Endothelial cell of umbilical vein (primary cell): ENCODE results near the gene LIAS. TPM values are rescaled to one million over a fixed set of nuclear protein-coding genes. Genes with fewer than 3 reads are reported as not detected.
"Not testable (repeated sequence)": the region's sequence is repeated elsewhere in the genome, so short reads cannot be mapped to it uniquely, and the experiment has no call there.

Experiments
- BruUV-seq: library from RNA; stranded (reverse); fragments of 400-500 nt; replicated peaks from 2 replicates; lab custom pipeline; 2021; lab: Mats Ljungman, UMichigan
- CTCF ChIA-PET: fragments of 300-600, 350-600 bp; sonication (Branson Sonifier 250); formaldehyde crosslinking; loops from one replicate; lab custom pipeline; 2021; ENCODE audit warnings: antibody characterized with exemption, inconsistent platforms; lab: Charles Lee
- POLR2A ChIA-PET: fragments of 300-600, 350-600 bp; sonication (Branson Sonifier 250); formaldehyde crosslinking; loops from one replicate; lab custom pipeline; 2021; ENCODE audit warnings: antibody characterized with exemption, inconsistent platforms; lab: Charles Lee
- DNase-seq: peaks from one replicate; pipeline ENCODE4 v3.0.0-alpha.2; 2011; ENCODE audit warnings: low read depth, low spot score
- FAIRE-seq: peaks from 2 replicates; lab custom pipeline; 2011; peaks lifted over from hg19 to GRCh38; lab: Jason Lieb, UNC
- H2AFZ ChIP-seq: 2 replicates; pipeline ENCODE4 v1.6.0; 2012; ENCODE audit warnings: low read depth, low read length, control low read depth, inconsistent platforms
- H3K27ac ChIP-seq: 2 replicates; pipeline ENCODE4 v1.5.1; 2011; ENCODE audit warnings: low read depth, mild to moderate bottlenecking, control low read depth, low read length, moderate library complexity; ENCODE audit not compliant: insufficient read depth
- H3K27me3 ChIP-seq, 2 experiments: 2 replicates each; pipeline versions ENCODE4 v1.6.0 to v1.6.1; 2011; ENCODE audit warnings: low read length in 2 of 2, mixed read lengths in 1 of 2; ENCODE audit not compliant: control insufficient read depth in 2 of 2, insufficient read depth in 2 of 2
- H3K36me3 ChIP-seq, 2 experiments: 2 replicates in 1 of 2; 3 replicates in 1 of 2; pipeline ENCODE4 v1.5.1; 2011; ENCODE audit warnings: low read length in 2 of 2, mild to moderate bottlenecking in 1 of 2, moderate library complexity in 1 of 2; ENCODE audit not compliant: control insufficient read depth in 2 of 2, insufficient read depth in 2 of 2; ENCODE audit errors: extremely low read depth in 1 of 2
- H3K4me1 ChIP-seq: 3 replicates; pipeline ENCODE4 v1.5.1; 2011; ENCODE audit warnings: mild to moderate bottlenecking, low read length; ENCODE audit not compliant: control insufficient read depth, insufficient read depth; ENCODE audit errors: extremely low read depth
- H3K4me2 ChIP-seq: 2 replicates; pipeline ENCODE4 v1.6.1; 2011; ENCODE audit warnings: low read length, control low read depth, mixed read lengths; ENCODE audit not compliant: insufficient read depth
- H3K4me3 ChIP-seq, 3 experiments: fragments of 200-600 bp in 1 of 3; sonication (generic), shearing (Covaris generic) in 1 of 3; replicated peaks in 1 of 3; 2 replicates each; pipeline ENCODE4 v1.5.1; 2011 to 2016; ENCODE audit warnings: control low read depth in 3 of 3, low read length in 3 of 3, mild to moderate bottlenecking in 2 of 3, inconsistent platforms in 1 of 3, low read depth in 1 of 3, moderate library complexity in 1 of 3; ENCODE audit not compliant: insufficient read depth in 1 of 3
- H3K79me2 ChIP-seq: 2 replicates; pipeline ENCODE4 v1.6.0; 2012; ENCODE audit warnings: low read length, inconsistent platforms; ENCODE audit not compliant: control insufficient read depth, insufficient read depth
- H3K9ac ChIP-seq: replicated peaks from 2 replicates; pipeline ENCODE3; 2011; ENCODE audit warnings: low read length, control low read depth; ENCODE audit not compliant: insufficient read depth; ENCODE audit errors: extremely low read depth
- H3K9me1 ChIP-seq: replicated peaks from 3 replicates; pipeline ENCODE4 v1.6.0; 2011; ENCODE audit warnings: mild to moderate bottlenecking, low read length; ENCODE audit not compliant: control insufficient read depth, insufficient read depth; ENCODE audit errors: extremely low read depth
- H3K9me3 ChIP-seq: replicated peaks from 2 replicates; pipeline ENCODE4 v1.5.1; 2012; ENCODE audit warnings: low read length, inconsistent platforms; ENCODE audit not compliant: control insufficient read depth, insufficient read depth
- H4K20me1 ChIP-seq: replicated peaks from 2 replicates; pipeline ENCODE3; 2011; ENCODE audit warnings: mild to moderate bottlenecking, low read length; ENCODE audit not compliant: control insufficient read depth, insufficient read depth; ENCODE audit errors: extremely low read depth
- EZH2 ChIP-seq: IDR thresholded peaks from 2 replicates; pipeline ENCODE4 v1.6.1; 2012; ENCODE audit warnings: borderline replicate concordance, low read depth, mild to moderate bottlenecking, moderate library complexity, low read length, inconsistent platforms; ENCODE audit not compliant: severe bottlenecking
- POLR2A ChIP-seq: IDR thresholded peaks from 2 replicates; pipeline ENCODE4 v1.6.1; 2012; ENCODE audit warnings: low read depth, mild to moderate bottlenecking, control low read depth, low read length
- dilution Hi-C: fragments of 300-500 bp; cut with MboI; formaldehyde crosslinking; loops from one replicate; pipeline ENCODE4 v1.15.0; 2019; ENCODE audit warnings: low sequenced_read_pairs; ENCODE audit not compliant: extremely low pct_ligation_motif_present
- intact Hi-C: fragments of 100-400 bp; cut with micrococcal nuclease; formaldehyde crosslinking; loops from one replicate; pipeline ENCODE4 v1.10.0; 2022
- polyA plus RNA-seq, 4 experiments: library from polyadenylated mRNA; depleted of rRNA in 3 of 4; stranded (reverse) in 3 of 4; unstranded in 1 of 4; fragments of >200 nt; gene quantifications; 2 replicates each; pipeline versions ENCODE4 v1.2.1 to v1.2.3, GENCODE V29; 2011 to 2012; ENCODE audit warnings: missing spikeins in 1 of 4
- total RNA-seq: library from RNA; stranded (reverse); gene quantifications from 2 replicates; pipeline ENCODE4 v1.2.3, GENCODE V29; 2021

LIAS gene
- total and polyA plus RNA-seq, 2 donors (not counting 3 experiments of a cell fraction or from before 2014, with no cell fraction given) = 5.5 to 11.3 TPM

- peaks cover 42% of the 10 kb centered on the region for H3K79me2 ChIP-seq
- dilution Hi-C loops = no loop called here
These were observed 1.7 kb upstream of the LIAS start for GRCh38 chr4:39456946-39457763.

GRCh38 chr4:39458161-39458504 lies 723 bp upstream of the LIAS start:
- peaks cover 11 to 26% of the 10 kb centered on the region in 2 experiments for H3K36me3 ChIP-seq
- H3K9ac ChIP-seq = peak overlapping the region; percentile 92

More at GRCh38 chr4:39456946-39457763, 1.7 kb upstream of the LIAS start:
- TF ChIP-seq EZH2 (no peak), POLR2A (peak; percentile 1)
- Histone ChIP-seq H3K9me1 (no peaks in the 10 kb centered on the region), H3K4me3 (peak overlapping the region; percentile 55 to 99 (median 59)), H4K20me1 (peaks cover 10% of the 10 kb centered on the region), H3K9ac (peak overlapping the region; percentile 92), H2AFZ (no peak overlapping the region), H3K4me1 (peaks cover 26% of the 10 kb centered on the region), H3K36me3 (peaks cover 12 to 35% of the 10 kb centered on the region in 2 experiments), H3K9me3 (no peaks in the 10 kb centered on the region), H3K27me3 (no peaks in the 10 kb centered on the region), H3K4me2 (peak overlapping the region; percentile 97), H3K27ac (peak overlapping the region; percentile 83)
- intact Hi-C loops = no loop called here
- no TSS peak for BruUV-seq
- FAIRE-seq = no peak
- DNase-seq = no peak
- ChIA-PET POLR2A (interaction anchor here (0.7 kb wide), 1 partner anchor 91 kb away, joined by 3 read pairs; the partner anchor contains the start of gene RFC1), CTCF (no interaction called here)

More at GRCh38 chr4:39458161-39458504, 723 bp upstream of the LIAS start:
- H3K27me3 ChIP-seq, BruUV-seq, H3K9me1 ChIP-seq, FAIRE-seq, H4K20me1 ChIP-seq, DNase-seq, dilution Hi-C loops, H3K9me3 ChIP-seq, H2AFZ ChIP-seq: not testable (repeated sequence)
- Histone ChIP-seq H3K27ac (peak overlapping the region; percentile 83), H3K4me3 (peak overlapping the region; percentile 55 to 99 (median 59)), H3K4me2 (peak overlapping the region; percentile 97), H3K79me2 (peaks cover 42% of the 10 kb centered on the region), H3K4me1 (peaks cover 26% of the 10 kb centered on the region)
- ChIA-PET POLR2A (interaction anchor here (0.8 to 2.0 kb wide), 2 partner anchors 9 to 69 kb away, joined by 3 to 8 read pairs; partner anchors contain the start of gene UGDH), CTCF (interaction anchor here (0.7 kb wide), 1 partner anchor 11 kb away, joined by 5 read pairs; no protein-coding TSS in a partner anchor)
- intact Hi-C loops = loop anchor here (1.0 kb wide), 1 partner anchor 276 kb away; the partner anchor contains the start of gene WDR19
